SK-N-SH (cell line): ENCODE data around the gene CENPF. TPM values are rescaled to one million over a fixed set of nuclear protein-coding genes. Genes with fewer than 3 reads are reported as not detected.

Experiments used
- CTCF ChIA-PET: fragments of 300-600, 350-600 bp; formaldehyde crosslinking; extraction: SDS; loops from one replicate; lab custom pipeline; 2021; lab: Yijun Ruan, JAX
- POLR2A ChIA-PET: fragments of 350-600 bp; sonication (Branson Sonifier 250); formaldehyde crosslinking; extraction: SDS; loops from one replicate; lab custom pipeline; 2020; ENCODE audit warnings: antibody characterized with exemption, inconsistent platforms; lab: Yijun Ruan, JAX
- DNase-seq: peaks from one replicate; pipeline ENCODE4 v3.0.0; 2012
- H2AFZ ChIP-seq: fragments of 200-600 bp; sonication (generic); 2 replicates; pipeline ENCODE4 v1.8.1; 2016; ENCODE audit warnings: antibody characterized with exemption, mild to moderate bottlenecking, low read depth
- H3F3A ChIP-seq: fragments of 200-600 bp; sonication (generic); replicated peaks from 2 replicates; pipeline ENCODE3; 2016; ENCODE audit warnings: antibody characterized with exemption, mild to moderate bottlenecking; ENCODE audit not compliant: insufficient read depth
- H3K27ac ChIP-seq, 2 experiments: fragments of 200-500 bp in 1 of 2; fragments of 200-600 bp in 1 of 2; sonication (Bioruptor generic) in 1 of 2; sonication (generic), shearing (Covaris generic) in 1 of 2; 2 replicates each; pipeline versions ENCODE4 v1.5.1 to v1.6.1; 2014 to 2016; ENCODE audit warnings: low read depth in 2 of 2, inconsistent platforms in 1 of 2, low read length in 1 of 2, mild to moderate bottlenecking in 1 of 2, mixed read lengths in 1 of 2
- H3K27me3 ChIP-seq: fragments of 200-600 bp; sonication (generic), shearing (Covaris generic); 2 replicates; pipeline ENCODE4 v1.6.1; 2016; ENCODE audit warnings: mixed run types; ENCODE audit not compliant: insufficient read depth
- H3K36me3 ChIP-seq, 2 experiments: fragments of 200-500 bp in 1 of 2; fragments of 200-600 bp in 1 of 2; sonication (Bioruptor generic) in 1 of 2; sonication (generic) in 1 of 2; replicated peaks in 1 of 2; 2 replicates each; pipeline versions ENCODE3 to v1.5.1; 2014 to 2016; ENCODE audit warnings: low read length in 1 of 2, mild to moderate bottlenecking in 1 of 2; ENCODE audit not compliant: insufficient read depth in 2 of 2, control insufficient read depth in 1 of 2
- H3K4me1 ChIP-seq, 2 experiments: fragments of 200-500 bp in 1 of 2; fragments of 200-600 bp in 1 of 2; sonication (Bioruptor generic) in 1 of 2; sonication (generic), shearing (Covaris generic) in 1 of 2; 2 replicates each; pipeline versions ENCODE4 v1.5.1 to v1.6.1; 2014 to 2016; ENCODE audit warnings: low read depth in 1 of 2, low read length in 1 of 2, mixed run types in 1 of 2; ENCODE audit not compliant: insufficient read depth in 2 of 2, control insufficient read depth in 1 of 2
- H3K4me2 ChIP-seq: fragments of 200-600 bp; sonication (generic), shearing (Covaris generic); 2 replicates; pipeline ENCODE4 v1.6.1; 2017; ENCODE audit warnings: mixed run types
- H3K4me3 ChIP-seq, 2 experiments: fragments of 200-500 bp in 1 of 2; fragments of 200-600 bp in 1 of 2; sonication (Bioruptor generic) in 1 of 2; sonication (generic), shearing (Covaris generic) in 1 of 2; 2 replicates each; pipeline versions ENCODE4 v1.5.1 to v1.8.1; 2014 to 2016; ENCODE audit warnings: low read depth in 2 of 2, inconsistent platforms in 1 of 2, low read length in 1 of 2, mild to moderate bottlenecking in 1 of 2, mixed read lengths in 1 of 2, moderate library complexity in 1 of 2
- H3K79me2 ChIP-seq: fragments of 200-600 bp; sonication (generic); 2 replicates; pipeline ENCODE4 v1.8.1; 2017; ENCODE audit warnings: mild to moderate bottlenecking; ENCODE audit not compliant: insufficient read depth
- H3K9ac ChIP-seq: fragments of 200-600 bp; sonication (generic); 2 replicates; pipeline ENCODE4 v1.6.1; 2017; ENCODE audit warnings: mixed run types
- H3K9me2 ChIP-seq: fragments of 200-600 bp; sonication (generic); 2 replicates; pipeline ENCODE4 v1.6.1; 2017; ENCODE audit warnings: mixed run types
- H3K9me3 ChIP-seq: fragments of 200-600 bp; sonication (generic); 2 replicates; pipeline ENCODE4 v1.6.1; 2017; ENCODE audit warnings: mixed run types, mild to moderate bottlenecking, moderate library complexity
- H4K20me1 ChIP-seq: fragments of 200-600 bp; sonication (generic); 2 replicates; pipeline ENCODE4 v1.6.1; 2017; ENCODE audit warnings: mild to moderate bottlenecking, mixed run types; ENCODE audit not compliant: insufficient read depth
- CHD2 ChIP-seq: fragments of 150-350 bp; IDR thresholded peaks from 2 replicates; pipeline ENCODE4 v1.6.1; 2018; ENCODE audit warnings: low read length; ENCODE audit not compliant: partially characterized antibody
- CTCF ChIP-seq: fragments of 200-600 bp; sonication (generic); IDR thresholded peaks from 2 replicates; pipeline ENCODE4 v1.6.1; 2017; ENCODE audit warnings: antibody characterized with exemption, mild to moderate bottlenecking, moderate library complexity
- ELF1 ChIP-seq: IDR thresholded peaks from 2 replicates; pipeline ENCODE4 v1.4.0; 2012
- EP300 ChIP-seq, 2 experiments: IDR thresholded peaks; 2 replicates each; pipeline versions ENCODE4 v1.4.0 to v1.6.1; 2012; ENCODE audit warnings: borderline replicate concordance in 1 of 2, low read depth in 1 of 2, low read length in 1 of 2
- FOSL2 ChIP-seq: IDR thresholded peaks from 2 replicates; pipeline ENCODE4 v1.4.0; 2012; ENCODE audit warnings: low read depth, mild to moderate bottlenecking, moderate library complexity, borderline replicate concordance
- GABPA ChIP-seq: IDR thresholded peaks from 2 replicates; pipeline ENCODE4 v1.4.0; 2012; ENCODE audit warnings: low read depth, mild to moderate bottlenecking
- GATA2 ChIP-seq: sonication (generic); formaldehyde crosslinking; IDR thresholded peaks from 2 replicates; pipeline ENCODE4 v1.5.0; 2020; ENCODE audit warnings: mild to moderate bottlenecking, missing genetic modification reagents
- MXI1 ChIP-seq: IDR thresholded peaks from 2 replicates; pipeline ENCODE4 v1.6.1; 2012; ENCODE audit warnings: mild to moderate bottlenecking, low read depth, low read length, improper control_type of control experiment
- NRF1 ChIP-seq: IDR thresholded peaks from 2 replicates; pipeline ENCODE4 v1.6.1; 2012; ENCODE audit warnings: low read depth, mild to moderate bottlenecking, low read length
- PBX3 ChIP-seq: IDR thresholded peaks from 2 replicates; pipeline ENCODE4; 2012
- POLR2AphosphoS5 ChIP-seq: IDR thresholded peaks from 2 replicates; pipeline ENCODE4 v1.6.1; 2012; ENCODE audit warnings: low read depth, low read length
- RFX5 ChIP-seq: IDR thresholded peaks from 2 replicates; pipeline ENCODE4 v1.6.1; 2012; ENCODE audit warnings: mild to moderate bottlenecking, improper control_type of control experiment, low read length
- SIN3A ChIP-seq: IDR thresholded peaks from 2 replicates; pipeline ENCODE4 v1.6.1; 2012; ENCODE audit warnings: low read depth, mild to moderate bottlenecking, low read length, moderate library complexity, borderline replicate concordance
- TCF12 ChIP-seq: IDR thresholded peaks from 2 replicates; pipeline ENCODE4 v1.4.0; 2012
- TEAD4 ChIP-seq: IDR thresholded peaks from 2 replicates; pipeline ENCODE4 v1.4.0; 2012; ENCODE audit warnings: mild to moderate bottlenecking, borderline replicate concordance; ENCODE audit not compliant: insufficient read depth
- WGBS: methylation state at CpG from one replicate; pipeline ENCODE4 v1.1.6; 2017; ENCODE audit warnings: low lambda C conversion rate; 5-methylcytosine and 5-hydroxymethylcytosine counted together
- polyA plus RNA-seq, 3 experiments: library from polyadenylated mRNA; depleted of rRNA; stranded (reverse); fragments of >200 nt; gene quantifications; 2 replicates each; pipeline ENCODE4 v1.2.3, GENCODE V29; 2012
- TF ChIP-seq, protein P1 (sequence below): IDR thresholded peaks from 2 replicates; pipeline ENCODE4 v1.4.0; 2012; ENCODE audit warnings: low read depth
- TF ChIP-seq, protein P2 (sequence below): IDR thresholded peaks from 2 replicates; pipeline ENCODE4 v1.4.0; 2012; ENCODE audit warnings: low read depth, borderline replicate concordance

Gene CENPF
- polyA plus RNA-seq, 1 of the 3 experiments (the other 2 are of a cell fraction) = 14.5 TPM

- ChIA-PET POLR2A (no interaction called here), CTCF (interaction anchor here (4.9 kb wide), 1 partner anchor 13 kb away, joined by 32 read pairs; no protein-coding TSS in a partner anchor)
- no peaks in the 10 kb centered on the region; a peak in 1 of 4 replicates for H3K4me1 ChIP-seq
- no peaks in the 10 kb centered on the region for H3K9me3 ChIP-seq
- 95% methylated on average over 2 of the region's 2 CpGs for WGBS
- H3K4me3 ChIP-seq = no peak overlapping the region
- DNase-seq = no peak
- TF ChIP-seq GABPA (no peak), ELF1 (no peak), TEAD4 (no peak), POLR2AphosphoS5 (no peak), MXI1 (no peak), SIN3A (no peak), CTCF (no peak)
- TF ChIP-seq, protein P1, sequence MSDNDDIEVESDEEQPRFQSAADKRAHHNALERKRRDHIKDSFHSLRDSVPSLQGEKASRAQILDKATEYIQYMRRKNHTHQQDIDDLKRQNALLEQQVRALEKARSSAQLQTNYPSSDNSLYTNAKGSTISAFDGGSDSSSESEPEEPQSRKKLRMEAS = no peak
- no peaks in the 10 kb centered on the region for H3K27me3 ChIP-seq
- H2AFZ ChIP-seq = no peak overlapping the region
- no peak overlapping the region for H3K9ac ChIP-seq
- H3K79me2 ChIP-seq = peaks cover 8% of the 10 kb centered on the region; the same call in 1 of the 2 replicates
- H3K4me2 ChIP-seq = no peak overlapping the region
- peaks cover 67% of the 10 kb centered on the region in 2 experiments for H3K36me3 ChIP-seq
- no peaks in the 10 kb centered on the region for H3K9me2 ChIP-seq
- no peak overlapping the region for H3K27ac ChIP-seq
- peaks cover 8% of the 10 kb centered on the region for H3F3A ChIP-seq
- H4K20me1 ChIP-seq = no peaks in the 10 kb centered on the region
Measured at GRCh38 chr1:214649607-214650006, 46.6 kb downstream of the CENPF start.

DNA sequence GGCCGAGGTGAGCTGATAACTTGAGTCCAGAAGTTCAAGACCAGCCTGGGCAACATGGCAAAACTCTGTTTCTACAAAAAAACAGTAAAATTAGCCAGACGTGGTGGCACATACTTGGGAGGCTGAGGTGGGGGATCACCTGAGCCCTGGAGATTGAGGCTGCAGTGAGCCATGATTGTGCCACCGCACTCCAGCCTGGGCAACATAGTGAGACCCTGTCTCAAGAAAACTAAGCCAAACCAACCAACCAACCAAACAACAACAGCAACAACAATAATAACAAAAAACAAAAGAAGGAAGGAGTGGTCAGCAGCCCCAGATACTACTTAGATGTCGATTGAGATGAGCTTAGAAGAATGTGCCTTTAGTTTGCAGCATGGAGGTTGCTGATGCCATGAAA, 47.7 kb downstream of the CENPF start:
- H3K36me3 ChIP-seq = peaks cover 62 to 67% of the 10 kb centered on the region in 2 experiments
- H2AFZ ChIP-seq = no peak overlapping the region
- H3K9me2 ChIP-seq = no peaks in the 10 kb centered on the region
- ChIA-PET POLR2A (no interaction called here), CTCF (interaction anchor here (1.9 kb wide), 1 partner anchor 12 kb away, joined by 10 read pairs; no protein-coding TSS in a partner anchor)
- no peak overlapping the region for H3K27ac ChIP-seq
- H3K9ac ChIP-seq = no peak overlapping the region
- DNase-seq = no peak
- no peak overlapping the region for H3K4me3 ChIP-seq
- peaks cover 8% of the 10 kb centered on the region for H3F3A ChIP-seq
- 96% methylated on average over 4 of the region's 4 CpGs for WGBS
- H3K4me1 ChIP-seq = no peaks in the 10 kb centered on the region; a peak in 1 of 4 replicates
- H3K9me3 ChIP-seq = no peaks in the 10 kb centered on the region
- TF ChIP-seq PBX3 (no peak), SIN3A (no peak), CHD2 (no peak), FOSL2 (no peak), TCF12 (no peak), TEAD4 (no peak), NRF1 (no peak), EP300 (IDR thresholded peaks at IDR 0.05; ENCODE audit: borderline replicate concordance in 1 of 2, low read depth in 1 of 2, low read length in 1 of 2) (no peak), GATA2 (CRISPR knock-in tag) (no peak), RFX5 (no peak)
- TF ChIP-seq, protein P1 = no peak
- TF ChIP-seq, protein P2, sequence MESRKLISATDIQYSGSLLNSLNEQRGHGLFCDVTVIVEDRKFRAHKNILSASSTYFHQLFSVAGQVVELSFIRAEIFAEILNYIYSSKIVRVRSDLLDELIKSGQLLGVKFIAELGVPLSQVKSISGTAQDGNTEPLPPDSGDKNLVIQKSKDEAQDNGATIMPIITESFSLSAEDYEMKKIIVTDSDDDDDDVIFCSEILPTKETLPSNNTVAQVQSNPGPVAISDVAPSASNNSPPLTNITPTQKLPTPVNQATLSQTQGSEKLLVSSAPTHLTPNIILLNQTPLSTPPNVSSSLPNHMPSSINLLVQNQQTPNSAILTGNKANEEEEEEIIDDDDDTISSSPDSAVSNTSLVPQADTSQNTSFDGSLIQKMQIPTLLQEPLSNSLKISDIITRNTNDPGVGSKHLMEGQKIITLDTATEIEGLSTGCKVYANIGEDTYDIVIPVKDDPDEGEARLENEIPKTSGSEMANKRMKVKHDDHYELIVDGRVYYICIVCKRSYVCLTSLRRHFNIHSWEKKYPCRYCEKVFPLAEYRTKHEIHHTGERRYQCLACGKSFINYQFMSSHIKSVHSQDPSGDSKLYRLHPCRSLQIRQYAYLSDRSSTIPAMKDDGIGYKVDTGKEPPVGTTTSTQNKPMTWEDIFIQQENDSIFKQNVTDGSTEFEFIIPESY = no peak
- no peaks in the 10 kb centered on the region for H3K27me3 ChIP-seq
- H4K20me1 ChIP-seq = no peaks in the 10 kb centered on the region
- H3K4me2 ChIP-seq = no peak overlapping the region
- H3K79me2 ChIP-seq = 0 out of 2 replicates have a peak, but pooled peaks cover 3% of the 10 kb centered on the region
